Psoas muscle (tissue), 8 donors: Measurements from ENCODE around the gene AHNAK2. TPM values are rescaled to one million over a fixed set of nuclear protein-coding genes. Genes with fewer than 3 reads are reported as not detected.
A peak's percentile ranks its signal among the peaks of the same experiment; 100 is the strongest.
"Not testable (repeated sequence)": the region's sequence is repeated elsewhere in the genome, so short reads cannot be mapped to it uniquely, and the experiment has no call there.

ENCODE experiments used
- ATAC-seq, 4 donors: fragments of 200-7000 bp; cut with Tn5 transposase; one replicate each; pipeline ENCODE4 v1.9.1; 2020; ENCODE audit warnings: moderate library complexity in 3 of 4, mild to moderate bottlenecking in 2 of 4
- DNase-seq, 2 donors: peaks; one replicate each; pipeline ENCODE4 v3.0.0-alpha.2; 2020
- H3K27ac ChIP-seq: fragments of 200-600 bp; one replicate; pipeline ENCODE4 v1.8.0; 2022
- H3K27me3 ChIP-seq, 3 donors: fragments of 200-600 bp in 1 of 3; one replicate each; pipeline versions ENCODE4 v1.6.1 to v1.8.0; 2013 to 2022; ENCODE audit warnings: low read length in 2 of 3, mild to moderate bottlenecking in 2 of 3, moderate library complexity in 1 of 3; ENCODE audit not compliant: insufficient read depth in 3 of 3
- H3K36me3 ChIP-seq, 2 donors: fragments of 200-600 bp in 1 of 2; one replicate each; pipeline versions ENCODE4 v1.6.1 to v1.8.0; 2013 to 2022; ENCODE audit warnings: low read depth in 1 of 2, mild to moderate bottlenecking in 1 of 2, moderate library complexity in 1 of 2; ENCODE audit not compliant: insufficient read depth in 1 of 2
- H3K4me1 ChIP-seq: fragments of 200-600 bp; one replicate; pipeline ENCODE4 v1.8.0; 2022
- H3K4me3 ChIP-seq: fragments of 200-600 bp; one replicate; pipeline ENCODE4 v1.8.0; 2022; ENCODE audit warnings: mild to moderate bottlenecking
- H3K9me3 ChIP-seq: fragments of 200-600 bp; one replicate; pipeline ENCODE4 v1.8.0; 2022
- CTCF ChIP-seq: fragments of 200-600 bp; IDR thresholded peaks from one replicate; pipeline ENCODE4 v1.8.0; 2022; ENCODE audit warnings: antibody characterized with exemption
- WGBS, 3 donors: extraction: QIAGEN DNeasy Blood & Tissue Kit; methylation state at CpG; one replicate each; pipeline versions ENCODE4 v1.1.6 to v1.1.7; 2013; 5-methylcytosine and 5-hydroxymethylcytosine counted together
- intact Hi-C, 2 donors: fragments of 100-400 bp; cut with DNase I; formaldehyde crosslinking; loops; one replicate each; pipeline versions ENCODE4 v1.11.0 to v1.14.2; 2022
- polyA plus RNA-seq, 3 donors: library from polyadenylated mRNA; stranded (reverse); fragments of 200-250 nt; gene quantifications; one replicate each; pipeline ENCODE4 v1.2.3, GENCODE V29; 2013
- total RNA-seq, 4 donors: library from RNA; stranded (reverse); fragmentation: NEBNext Ultra II Directional in 2 of 4; extraction: Animal tissue kit (Norgen Biotek cat#: 25700) in 2 of 4; gene quantifications; one replicate each; pipeline versions ENCODE4 v1.2.1 to v1.2.4, GENCODE V29; 2021 to 2023
- donor health status: healthy with polysubstance abuse.
- donor health status: DM: no; HTN: no; CAD: no; lungs with moderate emphysema.
- donor health status: Bipolar disorder and iron deficiency.
- donor health status: healthy.
- donor health status: DM: yes; HTN: yes; CAD: no.
- donor health status: DM: no; HTN: no; CAD: no.
- donor health status: DM: no; HTN: no; CAD: no.
- donor health status: DM: yes; HTN: yes; CAD: no.

AHNAK2 gene
- total and polyA plus RNA-seq, 7 donors: 0.69 to 4.7 (median 2.0) TPM

GRCh38 chr14:104944016-104944308 is 34.2 kb downstream of the AHNAK2 start:
- H3K4me3 ChIP-seq, H3K36me3 ChIP-seq, H3K9me3 ChIP-seq, H3K4me1 ChIP-seq, intact Hi-C loops, H3K27ac ChIP-seq, ATAC-seq, DNase-seq: not testable (repeated sequence)
- WGBS, 3 donors: 81 to 94% (median 86%) methylated on average over 6 of the region's 6 CpGs
- peaks cover 0 to 15% (median 4%) of the 10 kb centered on the region in 3 donors for H3K27me3 ChIP-seq

- DNase-seq, H3K4me1 ChIP-seq, H3K27ac ChIP-seq, H3K4me3 ChIP-seq, H3K36me3 ChIP-seq, intact Hi-C loops, ATAC-seq, H3K9me3 ChIP-seq: not testable (repeated sequence)
- 91 to 92% (median 92%) methylated on average over 29 of the region's 29 CpGs for WGBS, 3 donors
- H3K27me3 ChIP-seq: peaks cover 0 to 17% (median 4%) of the 10 kb centered on the region in 3 donors
These were observed 34.8 kb downstream of the AHNAK2 start for GRCh38 chr14:104943216-104944015.

- ATAC-seq (no peak), DNase-seq (peak in 1 of 2 donors; percentile 46)
- Histone ChIP-seq H3K27ac (no peak overlapping the region), H3K9me3 (no peaks in the 10 kb centered on the region), H3K4me3 (no peak overlapping the region), H3K27me3 (peaks cover 0 to 23% (median 4%) of the 10 kb centered on the region in 3 donors), H3K36me3 (no peaks in the 10 kb centered on the region), H3K4me1 (no peaks in the 10 kb centered on the region)
- intact Hi-C loops: no loop called here
- TF ChIP-seq CTCF: no peak
- 91 to 95% (median 94%) methylated on average over 16 of the region's 16 CpGs for WGBS, 3 donors
These were observed 35.6 kb downstream of the AHNAK2 start for GRCh38 chr14:104942586-104942985.

- Histone ChIP-seq H3K9me3 (no peaks in the 10 kb centered on the region), H3K27me3 (peaks cover 0 to 25% (median 4%) of the 10 kb centered on the region in 3 donors), H3K4me3 (no peak overlapping the region), H3K27ac (no peak overlapping the region), H3K4me1 (no peaks in the 10 kb centered on the region), H3K36me3 (no peaks in the 10 kb centered on the region)
- intact Hi-C loops: no loop called here
- no peak for TF ChIP-seq CTCF
- DNase-seq: peak in 1 of 2 donors; percentile 35
- WGBS, 3 donors: 93 to 98% (median 94%) methylated on average over 26 of the region's 26 CpGs
- ATAC-seq: no peak
These were observed 36.4 kb downstream of the AHNAK2 start for GRCh38 chr14:104941508-104942365.

GRCh38 chr14:104940526-104941150 is 37.5 kb downstream of the AHNAK2 start:
- ATAC-seq (no peak), DNase-seq (no peak)
- intact Hi-C loops: no loop called here
- H3K9me3 ChIP-seq: no peaks in the 10 kb centered on the region
- TF ChIP-seq CTCF: no peak
- H3K36me3 ChIP-seq: no peaks in the 10 kb centered on the region
- no peak overlapping the region for H3K4me3 ChIP-seq
- peaks cover 0 to 25% (median 4%) of the 10 kb centered on the region in 3 donors for H3K27me3 ChIP-seq
- no peaks in the 10 kb centered on the region for H3K4me1 ChIP-seq
- 76 to 90% (median 80%) methylated on average over 3 of the region's 3 CpGs for WGBS, 3 donors
- H3K27ac ChIP-seq: no peak overlapping the region
